ENCODE data around the gene AGMAT. TPM values are rescaled to one million over a fixed set of nuclear protein-coding genes. Genes with fewer than 3 reads are reported as not detected.

The AGMAT gene
- total and polyA plus RNA-seq, 9 of the 15 experiments (the other 6 are each of a cell fraction or from before 2014, with no cell fraction given): not detected

DNA sequence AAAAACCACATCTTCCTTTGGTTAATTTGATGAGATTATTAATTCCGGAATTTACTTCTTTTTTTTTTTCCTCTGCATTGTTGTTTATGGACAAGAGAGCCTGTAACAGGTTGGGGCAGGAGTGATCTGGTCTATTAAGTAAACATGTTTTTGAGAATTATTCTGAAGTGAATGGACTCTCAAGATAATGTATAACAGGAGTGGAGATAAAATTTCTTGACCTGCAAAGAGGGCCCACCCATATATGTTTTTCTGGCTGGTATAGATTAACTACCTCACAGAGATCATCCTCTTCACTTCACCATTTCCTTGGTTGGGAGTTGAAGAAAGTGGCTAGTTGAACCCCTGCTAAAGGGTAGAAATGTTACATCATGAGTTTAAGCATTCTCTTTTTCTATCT lies 43.2 kb upstream of the AGMAT start (continued):
- TF ChIP-seq ZNF316 (IDR thresholded peaks at IDR 0.05): no peak
- TF ChIP-seq, protein P1, sequence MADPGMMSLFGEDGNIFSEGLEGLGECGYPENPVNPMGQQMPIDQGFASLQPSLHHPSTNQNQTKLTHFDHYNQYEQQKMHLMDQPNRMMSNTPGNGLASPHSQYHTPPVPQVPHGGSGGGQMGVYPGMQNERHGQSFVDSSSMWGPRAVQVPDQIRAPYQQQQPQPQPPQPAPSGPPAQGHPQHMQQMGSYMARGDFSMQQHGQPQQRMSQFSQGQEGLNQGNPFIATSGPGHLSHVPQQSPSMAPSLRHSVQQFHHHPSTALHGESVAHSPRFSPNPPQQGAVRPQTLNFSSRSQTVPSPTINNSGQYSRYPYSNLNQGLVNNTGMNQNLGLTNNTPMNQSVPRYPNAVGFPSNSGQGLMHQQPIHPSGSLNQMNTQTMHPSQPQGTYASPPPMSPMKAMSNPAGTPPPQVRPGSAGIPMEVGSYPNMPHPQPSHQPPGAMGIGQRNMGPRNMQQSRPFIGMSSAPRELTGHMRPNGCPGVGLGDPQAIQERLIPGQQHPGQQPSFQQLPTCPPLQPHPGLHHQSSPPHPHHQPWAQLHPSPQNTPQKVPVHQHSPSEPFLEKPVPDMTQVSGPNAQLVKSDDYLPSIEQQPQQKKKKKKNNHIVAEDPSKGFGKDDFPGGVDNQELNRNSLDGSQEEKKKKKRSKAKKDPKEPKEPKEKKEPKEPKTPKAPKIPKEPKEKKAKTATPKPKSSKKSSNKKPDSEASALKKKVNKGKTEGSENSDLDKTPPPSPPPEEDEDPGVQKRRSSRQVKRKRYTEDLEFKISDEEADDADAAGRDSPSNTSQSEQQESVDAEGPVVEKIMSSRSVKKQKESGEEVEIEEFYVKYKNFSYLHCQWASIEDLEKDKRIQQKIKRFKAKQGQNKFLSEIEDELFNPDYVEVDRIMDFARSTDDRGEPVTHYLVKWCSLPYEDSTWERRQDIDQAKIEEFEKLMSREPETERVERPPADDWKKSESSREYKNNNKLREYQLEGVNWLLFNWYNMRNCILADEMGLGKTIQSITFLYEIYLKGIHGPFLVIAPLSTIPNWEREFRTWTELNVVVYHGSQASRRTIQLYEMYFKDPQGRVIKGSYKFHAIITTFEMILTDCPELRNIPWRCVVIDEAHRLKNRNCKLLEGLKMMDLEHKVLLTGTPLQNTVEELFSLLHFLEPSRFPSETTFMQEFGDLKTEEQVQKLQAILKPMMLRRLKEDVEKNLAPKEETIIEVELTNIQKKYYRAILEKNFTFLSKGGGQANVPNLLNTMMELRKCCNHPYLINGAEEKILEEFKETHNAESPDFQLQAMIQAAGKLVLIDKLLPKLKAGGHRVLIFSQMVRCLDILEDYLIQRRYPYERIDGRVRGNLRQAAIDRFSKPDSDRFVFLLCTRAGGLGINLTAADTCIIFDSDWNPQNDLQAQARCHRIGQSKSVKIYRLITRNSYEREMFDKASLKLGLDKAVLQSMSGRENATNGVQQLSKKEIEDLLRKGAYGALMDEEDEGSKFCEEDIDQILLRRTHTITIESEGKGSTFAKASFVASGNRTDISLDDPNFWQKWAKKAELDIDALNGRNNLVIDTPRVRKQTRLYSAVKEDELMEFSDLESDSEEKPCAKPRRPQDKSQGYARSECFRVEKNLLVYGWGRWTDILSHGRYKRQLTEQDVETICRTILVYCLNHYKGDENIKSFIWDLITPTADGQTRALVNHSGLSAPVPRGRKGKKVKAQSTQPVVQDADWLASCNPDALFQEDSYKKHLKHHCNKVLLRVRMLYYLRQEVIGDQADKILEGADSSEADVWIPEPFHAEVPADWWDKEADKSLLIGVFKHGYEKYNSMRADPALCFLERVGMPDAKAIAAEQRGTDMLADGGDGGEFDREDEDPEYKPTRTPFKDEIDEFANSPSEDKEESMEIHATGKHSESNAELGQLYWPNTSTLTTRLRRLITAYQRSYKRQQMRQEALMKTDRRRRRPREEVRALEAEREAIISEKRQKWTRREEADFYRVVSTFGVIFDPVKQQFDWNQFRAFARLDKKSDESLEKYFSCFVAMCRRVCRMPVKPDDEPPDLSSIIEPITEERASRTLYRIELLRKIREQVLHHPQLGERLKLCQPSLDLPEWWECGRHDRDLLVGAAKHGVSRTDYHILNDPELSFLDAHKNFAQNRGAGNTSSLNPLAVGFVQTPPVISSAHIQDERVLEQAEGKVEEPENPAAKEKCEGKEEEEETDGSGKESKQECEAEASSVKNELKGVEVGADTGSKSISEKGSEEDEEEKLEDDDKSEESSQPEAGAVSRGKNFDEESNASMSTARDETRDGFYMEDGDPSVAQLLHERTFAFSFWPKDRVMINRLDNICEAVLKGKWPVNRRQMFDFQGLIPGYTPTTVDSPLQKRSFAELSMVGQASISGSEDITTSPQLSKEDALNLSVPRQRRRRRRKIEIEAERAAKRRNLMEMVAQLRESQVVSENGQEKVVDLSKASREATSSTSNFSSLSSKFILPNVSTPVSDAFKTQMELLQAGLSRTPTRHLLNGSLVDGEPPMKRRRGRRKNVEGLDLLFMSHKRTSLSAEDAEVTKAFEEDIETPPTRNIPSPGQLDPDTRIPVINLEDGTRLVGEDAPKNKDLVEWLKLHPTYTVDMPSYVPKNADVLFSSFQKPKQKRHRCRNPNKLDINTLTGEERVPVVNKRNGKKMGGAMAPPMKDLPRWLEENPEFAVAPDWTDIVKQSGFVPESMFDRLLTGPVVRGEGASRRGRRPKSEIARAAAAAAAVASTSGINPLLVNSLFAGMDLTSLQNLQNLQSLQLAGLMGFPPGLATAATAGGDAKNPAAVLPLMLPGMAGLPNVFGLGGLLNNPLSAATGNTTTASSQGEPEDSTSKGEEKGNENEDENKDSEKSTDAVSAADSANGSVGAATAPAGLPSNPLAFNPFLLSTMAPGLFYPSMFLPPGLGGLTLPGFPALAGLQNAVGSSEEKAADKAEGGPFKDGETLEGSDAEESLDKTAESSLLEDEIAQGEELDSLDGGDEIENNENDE (IDR thresholded peaks at IDR 0.05; ENCODE audit: low read depth, low read length): no peak
- TF ChIP-seq GTF2A2 (tag; IDR thresholded peaks at IDR 0.05): no peak
- TF ChIP-seq MBD2 (IDR thresholded peaks at IDR 0.05; ENCODE audit: borderline replicate concordance, low read depth): no peak
- no peak for TF ChIP-seq KHSRP (IDR thresholded peaks at IDR 0.05)
- no peak for TF ChIP-seq NRF1 (conservative IDR thresholded peaks at IDR 0.05 in 1 of 2, IDR thresholded peaks at IDR 0.05 in 1 of 2)
- TF ChIP-seq, protein P2, sequence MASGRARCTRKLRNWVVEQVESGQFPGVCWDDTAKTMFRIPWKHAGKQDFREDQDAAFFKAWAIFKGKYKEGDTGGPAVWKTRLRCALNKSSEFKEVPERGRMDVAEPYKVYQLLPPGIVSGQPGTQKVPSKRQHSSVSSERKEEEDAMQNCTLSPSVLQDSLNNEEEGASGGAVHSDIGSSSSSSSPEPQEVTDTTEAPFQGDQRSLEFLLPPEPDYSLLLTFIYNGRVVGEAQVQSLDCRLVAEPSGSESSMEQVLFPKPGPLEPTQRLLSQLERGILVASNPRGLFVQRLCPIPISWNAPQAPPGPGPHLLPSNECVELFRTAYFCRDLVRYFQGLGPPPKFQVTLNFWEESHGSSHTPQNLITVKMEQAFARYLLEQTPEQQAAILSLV (tag; IDR thresholded peaks at IDR 0.05): no peak
- peak; percentile 89 for TF ChIP-seq TEAD4 (IDR thresholded peaks at IDR 0.05; ENCODE audit: low read length)
- no peak for TF ChIP-seq TEAD4 (CRISPR knock-in tag; IDR thresholded peaks at IDR 0.05; ENCODE audit: borderline replicate concordance)
- TF ChIP-seq, protein P3, sequence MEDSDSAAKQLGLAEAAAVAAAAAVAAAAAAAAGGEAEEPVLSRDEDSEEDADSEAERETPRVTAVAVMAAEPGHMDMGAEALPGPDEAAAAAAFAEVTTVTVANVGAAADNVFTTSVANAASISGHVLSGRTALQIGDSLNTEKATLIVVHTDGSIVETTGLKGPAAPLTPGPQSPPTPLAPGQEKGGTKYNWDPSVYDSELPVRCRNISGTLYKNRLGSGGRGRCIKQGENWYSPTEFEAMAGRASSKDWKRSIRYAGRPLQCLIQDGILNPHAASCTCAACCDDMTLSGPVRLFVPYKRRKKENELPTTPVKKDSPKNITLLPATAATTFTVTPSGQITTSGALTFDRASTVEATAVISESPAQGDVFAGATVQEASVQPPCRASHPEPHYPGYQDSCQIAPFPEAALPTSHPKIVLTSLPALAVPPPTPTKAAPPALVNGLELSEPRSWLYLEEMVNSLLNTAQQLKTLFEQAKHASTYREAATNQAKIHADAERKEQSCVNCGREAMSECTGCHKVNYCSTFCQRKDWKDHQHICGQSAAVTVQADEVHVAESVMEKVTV (CRISPR knock-in tag; IDR thresholded peaks at IDR 0.05): no peak
- no peak for TF ChIP-seq HNRNPL (IDR thresholded peaks at IDR 0.05; ENCODE audit: low read depth, low read length)
- no peak for TF ChIP-seq RBM22 (IDR thresholded peaks at IDR 0.05; ENCODE audit: low read depth, low read length, poor library complexity, severe bottlenecking)
- TF ChIP-seq KAT2B (IDR thresholded peaks at IDR 0.05; ENCODE audit: low read depth, low read length): no peak
- no peak for TF ChIP-seq SRSF9 (IDR thresholded peaks at IDR 0.05; ENCODE audit: borderline replicate concordance, low read depth, low read length)
- TF ChIP-seq OTX1 (CRISPR knock-in tag; IDR thresholded peaks at IDR 0.05): no peak
- peak; percentile 54; the same call in 1 of the 2 replicates for TF ChIP-seq DMBX1 (CRISPR knock-in tag; IDR thresholded peaks at IDR 0.05; ENCODE audit: borderline replicate concordance)
- TF ChIP-seq MED1 (CRISPR knock-in tag; IDR thresholded peaks at IDR 0.05; ENCODE audit: borderline replicate concordance): no peak

Data from K562 (cell line).